ENCODE data around the gene FAF1.
"Not testable (repeated sequence)": the region's sequence is repeated elsewhere in the genome, so short reads cannot be mapped to it uniquely, and the experiment has no call there.

The FAF1 gene

DNA sequence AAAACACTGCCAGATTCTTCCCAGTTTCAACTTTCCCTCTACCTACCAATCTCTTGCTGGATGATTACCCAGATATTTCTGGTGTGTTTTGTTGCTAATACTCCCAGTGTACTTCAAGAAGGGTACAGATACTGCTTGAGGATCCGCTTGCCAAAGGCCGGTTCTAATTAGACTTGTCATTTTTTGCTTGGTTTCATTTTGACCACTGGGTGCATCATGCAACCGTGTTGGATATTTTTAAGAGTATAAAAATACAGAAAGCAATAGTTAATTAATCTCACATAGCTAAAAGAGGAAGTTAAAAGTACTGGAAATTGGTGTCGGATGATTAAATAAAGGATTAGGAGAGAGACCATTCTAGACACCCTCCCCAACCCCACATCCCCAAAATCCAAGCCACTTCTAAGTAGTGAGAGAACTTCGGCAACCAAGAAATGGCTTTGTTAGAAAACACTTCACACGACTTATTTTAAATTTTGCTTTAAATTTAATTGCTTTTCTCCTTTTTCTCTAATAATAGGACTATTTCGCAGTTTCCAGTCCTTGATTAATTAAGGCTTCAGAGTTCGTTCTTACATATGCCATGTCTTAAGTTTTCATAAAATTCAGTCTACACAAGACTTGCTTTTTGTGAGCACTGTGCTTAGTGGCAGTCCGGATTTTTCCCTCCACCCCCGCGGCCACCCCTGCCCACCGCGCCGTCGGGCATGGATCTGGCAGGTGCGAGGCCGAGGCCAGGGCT, 7.5 kb upstream of the FAF1 start:
- TF ChIP-seq, protein P1, sequence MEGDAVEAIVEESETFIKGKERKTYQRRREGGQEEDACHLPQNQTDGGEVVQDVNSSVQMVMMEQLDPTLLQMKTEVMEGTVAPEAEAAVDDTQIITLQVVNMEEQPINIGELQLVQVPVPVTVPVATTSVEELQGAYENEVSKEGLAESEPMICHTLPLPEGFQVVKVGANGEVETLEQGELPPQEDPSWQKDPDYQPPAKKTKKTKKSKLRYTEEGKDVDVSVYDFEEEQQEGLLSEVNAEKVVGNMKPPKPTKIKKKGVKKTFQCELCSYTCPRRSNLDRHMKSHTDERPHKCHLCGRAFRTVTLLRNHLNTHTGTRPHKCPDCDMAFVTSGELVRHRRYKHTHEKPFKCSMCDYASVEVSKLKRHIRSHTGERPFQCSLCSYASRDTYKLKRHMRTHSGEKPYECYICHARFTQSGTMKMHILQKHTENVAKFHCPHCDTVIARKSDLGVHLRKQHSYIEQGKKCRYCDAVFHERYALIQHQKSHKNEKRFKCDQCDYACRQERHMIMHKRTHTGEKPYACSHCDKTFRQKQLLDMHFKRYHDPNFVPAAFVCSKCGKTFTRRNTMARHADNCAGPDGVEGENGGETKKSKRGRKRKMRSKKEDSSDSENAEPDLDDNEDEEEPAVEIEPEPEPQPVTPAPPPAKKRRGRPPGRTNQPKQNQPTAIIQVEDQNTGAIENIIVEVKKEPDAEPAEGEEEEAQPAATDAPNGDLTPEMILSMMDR (IDR thresholded peaks at IDR 0.05; ENCODE audit: control insufficient read depth, insufficient read depth, low read depth, low read length, missing control alignments): peak; percentile 7
- peak overlapping the region; percentile 66 for H3K4me3 ChIP-seq (ENCODE audit: control insufficient read depth, low read depth, low read length)
- DNase-seq (ENCODE audit: low read depth): no peak

DNA sequence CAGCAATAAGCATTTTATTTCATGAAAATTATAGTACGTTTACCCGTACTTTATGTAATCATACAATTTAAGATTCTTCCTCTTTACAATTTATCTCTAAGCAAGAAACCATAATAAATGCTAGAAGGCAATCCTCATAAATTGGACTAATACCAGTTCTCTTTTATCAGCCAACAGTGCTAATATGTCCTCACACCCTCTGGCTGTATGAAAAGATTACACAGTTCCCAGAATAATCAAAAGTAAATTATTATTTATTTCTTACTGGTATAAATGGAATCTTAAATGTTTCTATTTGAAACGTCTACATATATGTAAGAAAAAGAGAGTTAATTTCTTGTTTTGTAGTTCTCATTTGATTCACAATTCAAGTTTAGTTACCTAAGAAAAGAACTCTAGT, 6.9 kb upstream of the FAF1 start:
- peak overlapping the region; percentile 66 for H3K4me3 ChIP-seq (ENCODE audit: control insufficient read depth, low read depth, low read length)
- TF ChIP-seq, protein P1 (IDR thresholded peaks at IDR 0.05; ENCODE audit: control insufficient read depth, insufficient read depth, low read depth, low read length, missing control alignments): no peak

GRCh38 chr1:50964863-50965262, 4.8 kb upstream of the FAF1 start:
- H3K4me3 ChIP-seq (ENCODE audit: control insufficient read depth, low read depth, low read length): no peak overlapping the region
- no peak for DNase-seq (ENCODE audit: low read depth)
- TF ChIP-seq, protein P1 (IDR thresholded peaks at IDR 0.05; ENCODE audit: control insufficient read depth, insufficient read depth, low read depth, low read length, missing control alignments): no peak

More for the DNA sequence above, 6.9 kb upstream of the FAF1 start:
- DNase-seq (ENCODE audit: low read depth): no peak

- no peak for DNase-seq (ENCODE audit: low read depth)
- TF ChIP-seq, protein P1 (IDR thresholded peaks at IDR 0.05; ENCODE audit: control insufficient read depth, insufficient read depth, low read depth, low read length, missing control alignments): no peak
- peak overlapping the region; percentile 95 for H3K4me3 ChIP-seq (ENCODE audit: control insufficient read depth, low read depth, low read length)
Measured at GRCh38 chr1:50959303-50959912, 659 bp downstream of the FAF1 start.

DNA sequence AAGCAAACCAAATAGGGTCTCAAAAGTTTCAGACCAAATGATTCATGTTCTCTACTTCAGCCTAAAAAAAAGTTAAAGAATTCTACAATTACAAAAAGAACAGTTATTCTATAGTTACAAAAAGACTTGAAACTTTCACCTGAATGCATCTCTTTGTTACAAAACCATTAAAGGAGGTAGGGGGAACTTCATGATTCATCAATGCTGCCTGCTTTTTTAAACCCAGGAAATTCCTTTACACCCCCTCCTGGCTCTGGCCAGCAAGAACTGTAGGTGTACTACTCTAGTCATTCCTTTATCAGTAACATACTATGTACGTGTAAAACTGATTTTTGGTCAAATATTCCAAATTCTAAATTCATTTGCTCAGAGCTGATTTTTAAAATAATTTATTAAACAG, 5.0 kb downstream of the FAF1 start:
- no peak for DNase-seq (ENCODE audit: low read depth)
- TF ChIP-seq, protein P1 (IDR thresholded peaks at IDR 0.05; ENCODE audit: control insufficient read depth, insufficient read depth, low read depth, low read length, missing control alignments): no peak
- no peak overlapping the region for H3K4me3 ChIP-seq (ENCODE audit: control insufficient read depth, low read depth, low read length)

DNA sequence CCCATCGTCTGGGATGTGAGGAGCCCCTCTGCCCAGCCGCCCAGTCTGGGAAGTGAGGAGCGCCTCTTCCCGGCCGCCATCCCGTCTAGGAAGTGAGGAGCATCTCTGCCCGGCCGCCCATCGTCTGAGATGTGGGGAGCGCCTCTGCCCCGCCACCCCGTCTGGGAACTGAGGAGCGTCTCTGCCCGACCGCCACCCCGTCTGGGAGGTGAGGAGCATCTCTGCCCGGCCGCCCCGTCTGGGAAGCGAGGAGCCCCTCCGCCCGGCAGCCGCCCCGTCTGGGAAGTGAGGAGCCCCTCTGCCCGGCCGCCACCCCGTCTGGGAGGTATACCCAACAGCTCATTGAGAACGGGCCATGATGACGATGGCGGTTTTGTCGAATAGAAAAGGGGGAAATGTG, 7.5 kb downstream of the FAF1 start:
- not testable (repeated sequence) for DNase-seq (ENCODE audit: low read depth); H3K4me3 ChIP-seq (ENCODE audit: control insufficient read depth, low read depth, low read length)

DNA sequence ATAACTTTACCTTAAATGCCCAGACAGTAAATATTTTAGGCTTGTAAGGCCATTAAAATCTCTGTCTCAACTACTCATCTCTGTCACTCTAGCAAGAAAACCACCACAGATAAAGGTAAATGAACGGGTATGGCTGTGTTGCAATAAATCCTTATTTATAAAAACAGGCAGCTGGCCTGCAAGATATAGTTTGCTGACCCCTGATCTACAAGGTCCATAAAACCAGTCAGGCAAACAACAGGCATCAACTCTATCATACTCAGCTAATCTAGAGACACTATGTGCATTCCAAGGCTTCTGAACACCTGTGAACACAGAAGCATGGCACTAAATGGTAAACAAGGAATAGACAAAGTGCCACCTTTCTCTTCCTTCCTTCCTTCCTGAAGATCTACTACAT, 9.7 kb downstream of the FAF1 start:
- no peak for DNase-seq (ENCODE audit: low read depth)
- TF ChIP-seq, protein P1 (IDR thresholded peaks at IDR 0.05; ENCODE audit: control insufficient read depth, insufficient read depth, low read depth, low read length, missing control alignments): no peak
- H3K4me3 ChIP-seq (ENCODE audit: control insufficient read depth, low read depth, low read length): no peak overlapping the region

All from AG09309 (cell line).